Left lung (tissue), 10 donors: Measurements from ENCODE around the gene UGT3A1. TPM values are rescaled to one million over a fixed set of nuclear protein-coding genes. Genes with fewer than 3 reads are reported as not detected.

Experiments used
- ATAC-seq: fragments of 200-7000 bp; cut with Tn5 transposase; one replicate; pipeline ENCODE4 v1.9.1; 2020; ENCODE audit warnings: moderate library complexity
- DNase-seq, 4 donors: peaks; one replicate each; pipeline ENCODE4 v3.0.0-alpha.2; 2013 to 2020
- H3K27ac ChIP-seq, 2 donors: fragments of 200-600 bp; sonication (generic) in 1 of 2; one replicate each; pipeline versions ENCODE4 v1.5.0 to v1.8.0; 2020 to 2021
- H3K27me3 ChIP-seq, 2 donors: fragments of 200-600 bp; sonication (generic) in 1 of 2; one replicate each; pipeline versions ENCODE4 v1.5.0 to v1.8.0; 2020 to 2021
- H3K36me3 ChIP-seq, 2 donors: fragments of 200-600 bp; sonication (generic) in 1 of 2; one replicate each; pipeline versions ENCODE4 v1.5.0 to v1.8.0; 2020 to 2021
- H3K4me1 ChIP-seq, 2 donors: fragments of 200-600 bp; one replicate each; pipeline ENCODE4 v1.8.0; 2021
- H3K4me3 ChIP-seq, 2 donors: fragments of 200-600 bp; sonication (generic) in 1 of 2; one replicate each; pipeline versions ENCODE4 v1.5.0 to v1.8.0; 2020 to 2021; ENCODE audit warnings: mild to moderate bottlenecking in 1 of 2
- H3K9me3 ChIP-seq, 2 donors: fragments of 200-600 bp; sonication (generic) in 1 of 2; one replicate each; pipeline versions ENCODE4 v1.5.0 to v1.8.0; 2020 to 2021
- CTCF ChIP-seq, 2 donors: fragments of 200-600 bp; sonication (generic) in 1 of 2; IDR thresholded peaks; one replicate each; pipeline versions ENCODE4 v1.5.0 to v1.8.0; 2021; ENCODE audit warnings: antibody characterized with exemption in 2 of 2
- intact Hi-C, 2 donors: fragments of 100-400 bp; cut with DNase I; formaldehyde crosslinking; loops; one replicate each; pipeline versions ENCODE4 v1.11.2 to v1.14.2; 2022
- polyA plus RNA-seq, 6 donors: library from polyadenylated mRNA; unstranded; fragments of 120-200 nt; gene quantifications; one replicate each; pipeline ENCODE4 v1.2.1, GENCODE V29; 2013; ENCODE audit not compliant: insufficient read length in 6 of 6
- total RNA-seq, 2 donors: library from RNA; stranded (reverse); fragmentation: NEBNext Ultra II Directional; extraction: Animal tissue kit (Norgen Biotek cat#: 25700); gene quantifications; one replicate each; pipeline ENCODE4 v1.2.1, GENCODE V29; 2021
- donor health status: DM: no; HTN: yes; CAD: no.
- donor health status: DM: no; HTN: no; CAD: no.

UGT3A1 gene
- total and polyA plus RNA-seq, 8 donors: 0.10 to 0.77 (median 0.28) TPM; not detected in 2

- Histone ChIP-seq H3K4me1 (no peaks in the 10 kb centered on the region), H3K36me3 (no peaks in the 10 kb centered on the region), H3K4me3 (no peak overlapping the region), H3K27ac (no peak overlapping the region), H3K9me3 (peaks cover 0 to 39% of the 10 kb centered on the region in 2 donors), H3K27me3 (no peaks in the 10 kb centered on the region)
- intact Hi-C loops: no loop called here
- DNase-seq (no peak), ATAC-seq (no peak)
- TF ChIP-seq CTCF (IDR thresholded peaks at IDR 0.05): no peak
These were observed 26.4 kb upstream of the UGT3A1 start for GRCh38 chr5:36017622-36018021.

- peaks cover 0 to 39% of the 10 kb centered on the region in 2 donors for H3K9me3 ChIP-seq
- H3K4me1 ChIP-seq: no peaks in the 10 kb centered on the region
- DNase-seq (no peak), ATAC-seq (no peak)
- intact Hi-C loops: no loop called here
- H3K27ac ChIP-seq: no peak overlapping the region
- no peak overlapping the region for H3K4me3 ChIP-seq
- no peaks in the 10 kb centered on the region for H3K36me3 ChIP-seq
- no peaks in the 10 kb centered on the region for H3K27me3 ChIP-seq
- TF ChIP-seq CTCF (IDR thresholded peaks at IDR 0.05): no peak
These were observed 25.8 kb upstream of the UGT3A1 start for GRCh38 chr5:36017004-36017403.

- H3K36me3 ChIP-seq: no peaks in the 10 kb centered on the region
- DNase-seq: no peak
These were observed 22.0 kb upstream of the UGT3A1 start for GRCh38 chr5:36013182-36013581.

GRCh38 chr5:36009698-36010097 lies 18.5 kb upstream of the UGT3A1 start:
- Histone ChIP-seq H3K36me3 (no peaks in the 10 kb centered on the region), H3K4me1 (no peaks in the 10 kb centered on the region), H3K27ac (no peak overlapping the region), H3K9me3 (peaks cover 0 to 36% of the 10 kb centered on the region in 2 donors), H3K4me3 (no peak overlapping the region), H3K27me3 (no peaks in the 10 kb centered on the region)
- intact Hi-C loops: no loop called here
- no peak for TF ChIP-seq CTCF (IDR thresholded peaks at IDR 0.05)
- ATAC-seq (no peak), DNase-seq (no peak)

More at GRCh38 chr5:36013182-36013581, 22.0 kb upstream of the UGT3A1 start:
- H3K4me3 ChIP-seq: no peak overlapping the region
- peaks cover 0 to 50% of the 10 kb centered on the region in 2 donors for H3K9me3 ChIP-seq
- no peaks in the 10 kb centered on the region for H3K4me1 ChIP-seq
- no peaks in the 10 kb centered on the region for H3K27me3 ChIP-seq
- ATAC-seq: no peak
- intact Hi-C loops: no loop called here
- no peak for TF ChIP-seq CTCF (IDR thresholded peaks at IDR 0.05)
- H3K27ac ChIP-seq: no peak overlapping the region

- H3K9me3 ChIP-seq: peaks cover 0 to 18% of the 10 kb centered on the region in 2 donors
- H3K36me3 ChIP-seq: no peaks in the 10 kb centered on the region
- ATAC-seq (no peak), DNase-seq (no peak)
- no peak overlapping the region for H3K4me3 ChIP-seq
- intact Hi-C loops: no loop called here
- no peak for TF ChIP-seq CTCF (IDR thresholded peaks at IDR 0.05)
- H3K4me1 ChIP-seq: no peaks in the 10 kb centered on the region
- no peak overlapping the region for H3K27ac ChIP-seq
- H3K27me3 ChIP-seq: no peaks in the 10 kb centered on the region
These were observed 16.2 kb upstream of the UGT3A1 start for GRCh38 chr5:36007366-36007765.
